Stimulated activated CD8-positive, alpha-beta memory T cell treated with anti-CD3 and anti-CD28 coated beads, Interleukin-4, amount 100 ng/mL, for 24 hours (primary cell): ENCODE data around the gene HBG2.
"Not testable (repeated sequence)": the region's sequence is repeated elsewhere in the genome, so short reads cannot be mapped to it uniquely, and the experiment has no call there.

Experiments
- DNase-seq: peaks from one replicate; pipeline ENCODE4 v3.0.0-alpha.2; 2020; ENCODE audit warnings: low read depth

The HBG2 gene

DNA sequence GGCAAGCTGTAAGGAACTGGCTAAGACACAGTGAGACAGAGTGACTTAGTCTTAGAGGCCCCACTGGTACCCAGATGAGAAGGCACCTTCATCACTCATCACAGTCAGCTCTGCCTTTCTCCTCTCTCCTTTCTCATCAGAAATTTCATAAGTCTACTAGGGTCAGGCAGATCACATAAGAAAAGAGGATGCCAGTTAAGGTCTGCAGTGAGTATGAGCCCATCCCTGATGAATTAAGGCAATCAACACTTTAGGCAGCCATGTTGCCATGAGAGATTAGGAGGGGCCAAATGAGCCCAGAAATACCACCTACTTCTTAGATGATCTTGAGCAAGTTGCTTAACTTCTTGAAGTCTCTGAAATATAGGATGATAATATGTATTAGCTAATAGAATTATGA, 27.0 kb upstream of the HBG2 start:
- no peak for DNase-seq

DNA sequence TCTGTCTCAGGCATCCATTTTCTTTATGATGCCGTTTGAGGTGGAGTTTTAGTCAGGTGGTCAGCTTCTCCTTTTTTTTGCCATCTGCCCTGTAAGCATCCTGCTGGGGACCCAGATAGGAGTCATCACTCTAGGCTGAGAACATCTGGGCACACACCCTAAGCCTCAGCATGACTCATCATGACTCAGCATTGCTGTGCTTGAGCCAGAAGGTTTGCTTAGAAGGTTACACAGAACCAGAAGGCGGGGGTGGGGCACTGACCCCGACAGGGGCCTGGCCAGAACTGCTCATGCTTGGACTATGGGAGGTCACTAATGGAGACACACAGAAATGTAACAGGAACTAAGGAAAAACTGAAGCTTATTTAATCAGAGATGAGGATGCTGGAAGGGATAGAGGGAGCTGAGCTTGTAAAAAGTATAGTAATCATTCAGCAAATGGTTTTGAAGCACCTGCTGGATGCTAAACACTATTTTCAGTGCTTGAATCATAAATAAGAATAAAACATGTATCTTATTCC, 26.1 kb upstream of the HBG2 start:
- DNase-seq, result no peak

DNA sequence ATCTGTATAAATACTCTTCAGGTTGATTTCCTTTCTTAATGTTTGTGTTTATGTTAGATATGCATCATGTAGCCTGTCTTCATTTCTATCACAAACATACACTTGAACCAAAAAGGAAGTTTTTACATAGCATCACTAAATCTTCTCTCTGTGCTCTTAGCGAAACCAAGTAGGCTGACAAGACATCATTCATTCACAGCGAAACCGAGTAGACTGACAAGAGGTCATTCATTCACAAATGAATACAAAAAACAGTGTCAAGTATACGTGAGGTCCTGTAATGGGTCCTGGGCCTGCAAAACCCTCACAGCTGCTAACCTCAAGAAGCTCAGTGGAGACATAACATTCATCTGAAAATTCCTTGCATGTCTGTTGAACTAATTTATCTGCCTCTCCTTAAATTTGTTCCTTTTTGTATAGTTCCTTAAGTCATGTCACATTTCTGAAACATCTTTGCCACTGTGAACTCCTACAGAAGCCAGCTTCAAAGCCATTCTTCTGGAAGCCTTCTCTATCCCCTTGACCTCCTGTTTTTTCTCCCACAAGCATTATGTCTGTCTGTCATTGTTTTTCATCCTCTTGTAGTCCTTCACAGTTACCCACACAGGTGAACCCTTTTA, 25.0 kb upstream of the HBG2 start:
- no peak for DNase-seq

DNA sequence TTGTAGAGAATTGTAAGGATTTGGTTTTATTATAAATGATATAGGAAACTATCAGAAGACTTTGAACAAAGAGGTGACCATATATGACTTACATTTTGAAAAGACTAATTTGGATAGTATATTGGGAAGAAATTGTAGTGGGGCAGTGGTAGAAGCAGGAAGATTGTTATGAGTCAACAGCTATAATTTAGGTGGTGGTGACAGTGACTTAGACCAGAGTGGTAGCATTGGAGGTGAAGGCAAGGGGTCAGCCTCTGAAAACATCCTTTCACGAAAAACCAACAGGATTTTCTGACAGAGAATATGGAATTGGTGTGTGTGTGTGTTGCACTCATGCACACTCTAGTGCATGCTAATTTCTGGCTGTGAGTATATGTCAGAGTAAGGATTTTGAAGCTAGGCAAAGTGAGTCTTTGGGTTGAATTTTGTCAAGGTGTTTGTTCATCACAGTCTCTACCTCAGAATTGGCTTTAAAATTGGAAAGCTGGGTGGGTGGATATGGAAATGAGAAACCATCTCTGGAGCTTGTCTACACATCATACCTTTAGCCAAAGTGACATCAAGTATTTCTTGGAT, 23.3 kb upstream of the HBG2 start:
- no peak for DNase-seq

DNA sequence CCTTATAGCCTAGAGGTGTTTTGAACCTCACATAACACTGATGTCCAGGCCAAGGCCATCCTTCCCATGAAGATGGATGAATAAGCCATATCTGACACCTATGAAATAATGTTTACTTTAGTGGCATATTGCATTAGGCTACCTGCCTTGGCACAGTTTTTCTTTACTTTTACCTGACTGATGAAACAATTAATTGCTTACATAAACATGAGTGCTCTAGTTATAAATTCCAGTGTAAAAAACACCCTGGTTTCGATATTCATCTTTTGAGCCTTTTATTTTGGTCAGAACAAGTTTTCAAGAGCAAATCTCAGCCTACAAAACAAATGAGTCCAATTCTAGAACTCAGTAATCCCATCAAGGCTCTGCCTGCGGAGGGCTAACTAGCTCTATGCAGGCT, 22.1 kb upstream of the HBG2 start:
- no peak for DNase-seq

DNA sequence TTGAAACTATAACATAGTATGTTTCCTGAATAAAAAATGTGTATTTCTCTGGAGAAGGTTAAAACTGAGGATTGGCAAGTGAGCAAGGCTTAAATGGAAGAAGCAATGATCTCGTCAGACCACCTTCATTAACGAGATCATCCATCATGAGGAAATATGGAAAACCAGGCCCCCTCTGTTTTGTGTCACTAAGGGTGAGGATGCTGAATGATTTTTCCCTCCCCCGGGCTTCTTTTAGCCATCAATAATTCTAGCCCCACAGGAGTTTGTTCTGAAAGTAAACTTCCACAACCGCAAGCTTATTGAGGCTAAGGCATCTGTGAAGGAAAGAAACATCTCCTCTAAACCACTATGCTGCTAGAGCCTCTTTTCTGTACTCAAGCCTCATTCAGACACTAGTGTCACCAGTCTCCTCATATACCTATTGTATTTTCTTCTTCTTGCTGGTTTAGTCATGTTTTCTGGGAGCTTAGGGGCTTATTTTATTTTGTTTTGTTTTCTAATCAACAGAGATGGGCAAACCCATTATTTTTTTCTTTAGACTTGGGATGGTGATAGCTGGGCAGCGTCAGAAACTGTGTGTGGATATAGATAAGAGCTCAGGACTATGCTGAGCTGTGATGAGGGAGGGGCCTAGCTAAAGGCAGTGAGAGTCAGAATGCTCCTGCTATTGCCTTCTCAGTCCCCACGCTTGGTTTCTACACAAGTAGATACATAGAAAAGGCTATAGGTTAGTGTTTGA, 21.0 kb upstream of the HBG2 start:
- DNase-seq, result no peak

DNA sequence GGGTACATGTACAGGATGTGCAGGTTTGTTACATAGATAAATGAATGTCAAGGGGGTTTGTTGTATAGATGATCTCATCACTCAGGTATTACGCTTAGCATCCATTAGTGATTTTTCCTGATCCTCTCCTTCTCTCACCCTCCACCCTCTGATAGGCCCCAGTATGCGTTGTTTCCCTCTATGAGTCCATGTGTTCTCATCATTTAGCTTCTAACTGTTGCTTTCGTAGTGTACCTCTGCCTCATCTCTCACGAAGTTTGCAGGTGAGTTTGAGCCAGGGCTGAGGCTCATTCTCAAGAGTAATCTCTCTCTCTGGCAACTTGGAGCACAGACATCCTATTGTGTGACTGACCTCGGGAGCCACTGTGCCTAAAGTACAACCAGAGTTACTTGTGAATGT, 19.8 kb upstream of the HBG2 start:
- no peak for DNase-seq

DNA sequence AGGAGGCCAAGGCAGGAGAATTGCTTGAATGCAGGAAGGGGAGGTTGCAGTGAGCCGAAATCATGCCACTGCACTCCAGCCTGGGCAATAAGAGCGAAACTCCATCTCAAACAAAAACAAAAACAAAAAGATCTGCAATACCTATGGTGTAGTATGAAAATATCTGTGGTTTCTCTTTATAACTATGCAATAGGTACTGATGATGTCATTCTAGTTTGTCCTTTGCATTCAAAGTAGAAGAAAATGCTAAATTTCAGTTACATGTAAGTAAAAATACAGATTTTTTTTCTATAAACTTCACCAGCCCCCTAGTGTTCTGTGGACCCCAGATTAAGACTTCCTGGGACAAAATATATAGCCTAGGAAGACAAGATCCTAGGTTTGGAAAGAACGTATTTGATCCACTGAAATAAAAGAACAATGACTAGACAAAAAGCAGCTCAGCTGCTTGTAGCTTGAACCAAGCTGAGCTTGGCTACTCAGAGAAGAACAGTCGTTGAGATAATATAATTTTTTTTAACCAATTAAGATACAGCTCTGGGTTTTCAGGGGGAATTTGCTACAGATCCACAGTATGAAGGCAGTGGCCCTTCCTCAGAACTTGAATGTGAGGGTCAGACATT, 17.9 kb upstream of the HBG2 start:
- no peak for DNase-seq

DNA sequence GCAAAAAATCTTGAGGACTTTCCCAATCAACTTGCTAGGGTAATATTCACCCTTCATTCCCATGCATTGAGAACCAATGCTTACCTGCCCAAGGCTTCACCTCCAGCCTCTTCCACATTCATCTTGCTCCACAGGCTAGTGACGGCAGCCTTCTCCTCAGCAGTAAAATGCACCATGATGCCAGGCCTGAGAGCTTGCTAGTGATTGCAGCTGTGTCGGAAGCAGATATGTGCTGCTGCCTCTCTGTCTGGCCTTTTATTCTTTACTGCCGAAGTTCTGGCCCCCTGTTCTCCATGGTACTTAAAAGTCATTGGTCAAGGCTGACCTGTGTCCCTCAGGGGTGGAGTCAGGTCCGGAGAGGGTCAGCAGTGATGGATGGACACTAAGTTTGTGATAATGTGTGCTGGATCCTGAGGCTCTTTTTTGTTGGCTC, 15.2 kb upstream of the HBG2 start, which contains the start of gene HBE1:
Gene HBE1 (minus strand): TSS at position 231 of the 433 bp plus-strand sequence. CDS start 55 bp downstream, at position 176.
- no peak for DNase-seq

DNA sequence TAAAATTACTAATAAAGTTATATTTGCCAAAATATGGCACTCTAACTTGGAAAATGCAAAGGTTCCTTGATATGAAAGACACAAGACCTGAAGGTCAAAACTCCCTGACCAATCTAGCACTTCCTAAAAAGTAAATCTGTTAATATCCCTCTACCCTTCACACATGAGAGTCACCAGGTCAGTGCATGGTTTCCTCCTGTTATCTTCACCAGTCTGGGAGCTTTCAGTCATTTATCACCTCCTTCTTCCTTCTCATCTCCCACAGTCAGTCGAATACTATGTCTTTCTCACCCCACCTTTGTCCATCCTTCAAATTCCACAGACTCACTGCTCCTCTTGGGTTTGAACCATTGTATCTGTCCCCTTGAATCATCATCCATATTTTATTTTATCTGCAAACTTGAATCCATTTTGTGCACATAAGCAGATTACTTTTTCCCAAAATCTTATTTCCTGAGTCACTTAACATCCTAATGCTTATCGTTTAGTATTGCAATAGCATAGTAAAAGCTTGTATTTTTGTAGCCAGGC, 12.5 kb upstream of the HBG2 start:
- no peak for DNase-seq

DNA sequence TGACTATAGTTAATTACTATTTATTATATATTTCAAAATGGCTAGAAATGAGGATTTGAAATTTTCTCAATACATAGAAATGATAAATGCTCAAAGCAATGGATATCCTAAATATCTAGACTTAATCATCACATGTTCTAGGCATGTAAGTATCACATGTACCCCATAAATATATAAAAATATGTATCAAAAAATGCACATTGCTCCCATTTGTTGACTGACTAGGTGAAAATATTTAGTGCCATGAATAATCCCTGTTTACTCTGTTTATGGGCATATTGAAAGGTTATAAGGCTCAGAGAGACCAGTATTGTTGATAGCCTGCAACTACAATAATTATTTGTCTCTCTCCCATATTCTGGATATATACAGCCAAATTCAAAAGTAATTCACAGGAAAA, 12.0 kb upstream of the HBG2 start:
- DNase-seq, result no peak

DNA sequence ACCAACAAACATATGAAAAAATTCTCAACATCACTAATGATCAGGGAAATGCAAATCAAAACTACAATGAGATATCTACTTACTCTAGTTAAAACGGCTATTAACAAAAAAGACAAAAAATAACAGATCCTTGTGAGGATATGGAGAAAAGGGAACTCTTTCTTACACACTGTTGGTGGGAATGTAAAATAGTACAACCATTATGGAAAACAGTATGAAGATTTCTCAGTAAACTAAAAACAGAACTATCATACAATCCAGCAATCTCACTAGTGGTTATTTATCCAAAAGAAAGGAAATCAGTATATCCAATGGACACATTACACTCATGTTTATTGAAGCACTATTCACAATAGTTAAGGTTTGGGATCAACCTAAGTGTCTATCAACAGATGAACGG, 11.3 kb upstream of the HBG2 start:
- no peak for DNase-seq

DNA sequence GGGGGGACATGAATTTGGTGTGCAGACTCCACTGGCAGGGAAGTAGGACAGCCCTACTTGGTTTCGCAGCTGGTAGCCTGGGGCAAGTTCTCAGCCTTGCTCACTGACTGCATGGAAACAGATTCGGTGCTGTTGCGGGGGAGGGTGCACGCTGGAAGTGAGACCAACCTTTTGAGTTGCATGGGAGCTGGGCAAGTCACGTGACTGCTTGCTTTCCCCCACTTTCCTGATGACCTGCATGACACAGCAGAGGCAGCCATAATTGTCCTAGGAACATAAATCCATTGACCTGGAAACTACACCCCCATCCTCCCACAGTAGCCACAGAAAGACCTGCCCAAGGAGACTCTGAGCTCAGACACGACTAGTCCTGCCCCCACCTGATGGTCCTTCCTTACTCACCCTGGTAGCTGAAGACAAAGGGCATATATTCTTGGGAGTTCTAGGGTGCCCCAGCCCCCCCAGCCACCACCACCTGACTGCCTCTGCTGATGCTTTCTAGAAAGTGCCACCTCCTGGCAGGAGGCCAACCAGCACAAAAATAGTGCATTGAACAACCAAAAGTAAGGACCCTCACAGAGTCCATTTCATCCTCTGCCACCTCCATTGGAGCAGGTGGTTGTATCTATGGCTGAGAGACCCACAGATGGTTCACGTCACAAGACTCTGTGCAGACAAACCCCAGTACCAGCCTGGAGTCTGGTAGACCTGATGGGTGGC, 4.1 kb upstream of the HBG2 start:
- no peak for DNase-seq

DNA sequence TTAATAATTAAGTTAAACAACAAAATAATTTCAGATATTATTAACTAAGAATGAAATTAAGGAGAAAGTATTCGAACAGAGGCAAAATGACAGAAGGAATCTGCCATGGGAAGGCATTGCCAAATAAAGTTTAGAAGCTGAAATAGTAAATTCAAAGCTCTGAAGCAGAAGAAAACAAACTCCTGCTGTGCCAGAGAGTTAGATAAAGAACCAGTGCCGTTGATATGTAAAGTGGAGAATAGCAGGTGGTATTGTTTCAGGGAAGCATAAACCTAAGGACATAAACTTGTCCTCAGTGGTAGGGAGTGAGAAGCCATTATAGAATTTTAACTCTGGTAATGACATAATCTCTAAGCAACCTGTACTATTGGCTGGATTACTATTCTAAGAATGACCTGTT, 2.7 kb upstream of the HBG2 start:
- no peak for DNase-seq

DNA sequence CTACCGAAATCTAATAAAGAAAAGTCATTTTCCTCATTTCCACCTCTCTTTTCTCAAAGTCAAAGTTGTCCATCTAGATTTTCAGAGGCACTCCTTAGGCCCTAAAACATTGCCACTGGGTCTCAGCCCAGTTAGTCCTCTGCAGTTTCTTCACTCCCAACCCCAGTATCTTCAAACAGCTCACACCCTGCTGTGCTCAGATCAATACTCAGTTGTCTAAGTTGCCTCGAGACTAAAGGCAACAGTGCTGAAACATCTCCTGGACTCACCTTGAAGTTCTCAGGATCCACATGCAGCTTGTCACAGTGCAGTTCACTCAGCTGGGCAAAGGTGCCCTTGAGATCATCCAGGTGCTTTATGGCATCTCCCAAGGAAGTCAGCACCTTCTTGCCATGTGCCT, 558 bp downstream of the HBG2 start:
- not testable (repeated sequence) for DNase-seq

DNA sequence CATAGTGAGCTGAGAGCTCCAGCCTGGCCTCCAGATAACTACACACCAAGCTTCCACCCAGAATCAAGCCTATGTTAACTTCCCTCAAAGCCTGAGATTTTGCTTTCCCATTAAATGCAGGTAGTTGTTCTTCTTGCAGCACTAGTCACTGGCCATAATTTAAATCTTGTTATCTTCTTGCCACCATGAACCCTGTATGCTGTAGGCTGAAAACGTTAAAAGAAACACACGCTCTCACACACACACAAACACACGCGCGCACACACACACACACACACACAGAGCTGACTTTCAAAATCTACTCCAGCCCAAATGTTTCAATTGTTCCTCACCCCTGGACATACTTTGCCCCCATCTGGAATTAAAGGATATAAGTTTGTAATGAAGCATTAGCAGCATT, 1.1 kb downstream of the HBG2 start:
- DNase-seq, result not testable (repeated sequence)

DNA sequence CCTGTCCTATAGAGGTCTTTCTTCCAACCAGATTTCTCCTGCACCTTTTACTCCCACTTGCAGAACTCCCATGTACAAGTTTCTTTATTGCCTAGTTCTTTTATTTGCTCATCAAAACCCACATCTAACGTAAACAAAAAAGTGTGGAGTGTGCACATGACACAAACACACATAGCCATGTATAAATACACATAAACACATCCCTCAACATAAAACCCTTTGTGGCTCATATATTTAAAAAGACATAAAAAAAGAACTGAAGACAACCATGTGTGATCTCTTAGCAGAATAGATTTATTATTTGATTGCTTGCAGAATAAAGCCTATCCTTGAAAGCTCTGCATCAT, 1.7 kb downstream of the HBG2 start:
- DNase-seq, result no peak

DNA sequence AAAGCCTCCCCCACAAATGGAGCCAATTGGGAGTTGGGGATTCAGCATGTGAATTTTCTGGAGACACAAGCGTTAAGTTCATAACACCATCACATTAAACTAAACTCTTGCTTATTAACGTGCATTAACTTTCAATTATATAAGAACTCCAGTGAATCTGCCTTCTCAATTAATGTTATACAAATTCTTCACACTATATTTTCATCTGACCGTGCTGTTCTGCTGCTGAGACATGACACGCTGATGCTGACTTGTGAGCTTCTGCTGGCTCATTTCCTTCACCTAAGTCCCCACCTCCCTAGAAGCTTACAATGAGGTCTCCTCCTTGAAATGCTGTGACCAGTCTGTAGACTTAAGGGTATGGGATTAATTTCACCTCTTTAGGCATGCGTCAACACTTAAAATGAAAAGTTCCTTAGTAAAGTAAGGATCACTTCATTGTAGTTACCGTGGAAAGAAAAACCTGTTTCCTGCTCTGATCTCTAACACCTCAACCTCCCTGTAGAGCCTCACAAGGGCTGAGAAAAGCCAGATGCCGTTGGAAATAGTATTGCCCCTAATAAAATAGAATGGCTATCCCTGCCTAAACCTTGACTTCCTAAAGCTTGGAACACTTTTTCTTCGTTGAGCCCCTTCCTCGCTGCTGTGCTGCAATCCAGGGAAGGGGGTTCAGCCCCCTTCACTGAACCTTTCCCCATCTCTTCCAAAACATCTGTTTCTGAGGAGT, 2.2 kb downstream of the HBG2 start:
- no peak for DNase-seq

DNA sequence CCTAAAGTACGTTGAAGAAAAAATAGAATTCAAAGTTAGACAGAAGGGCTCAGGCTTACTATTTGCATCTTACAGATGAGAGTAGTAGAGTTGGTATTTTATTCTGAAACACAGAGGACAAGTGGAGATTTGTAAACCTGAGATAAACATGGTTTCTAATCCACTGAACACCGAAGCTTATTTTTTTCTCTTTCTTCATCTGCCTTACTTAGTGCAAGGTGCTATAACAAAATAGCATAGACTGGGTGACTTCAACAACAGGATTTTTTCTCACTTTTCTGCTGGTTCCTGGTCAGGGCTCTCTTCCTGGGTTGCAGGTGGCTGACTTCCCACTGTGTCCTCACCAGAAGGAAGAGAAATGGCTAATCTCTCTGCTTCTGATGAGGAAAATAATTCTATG, 2.8 kb downstream of the HBG2 start:
- no peak for DNase-seq

DNA sequence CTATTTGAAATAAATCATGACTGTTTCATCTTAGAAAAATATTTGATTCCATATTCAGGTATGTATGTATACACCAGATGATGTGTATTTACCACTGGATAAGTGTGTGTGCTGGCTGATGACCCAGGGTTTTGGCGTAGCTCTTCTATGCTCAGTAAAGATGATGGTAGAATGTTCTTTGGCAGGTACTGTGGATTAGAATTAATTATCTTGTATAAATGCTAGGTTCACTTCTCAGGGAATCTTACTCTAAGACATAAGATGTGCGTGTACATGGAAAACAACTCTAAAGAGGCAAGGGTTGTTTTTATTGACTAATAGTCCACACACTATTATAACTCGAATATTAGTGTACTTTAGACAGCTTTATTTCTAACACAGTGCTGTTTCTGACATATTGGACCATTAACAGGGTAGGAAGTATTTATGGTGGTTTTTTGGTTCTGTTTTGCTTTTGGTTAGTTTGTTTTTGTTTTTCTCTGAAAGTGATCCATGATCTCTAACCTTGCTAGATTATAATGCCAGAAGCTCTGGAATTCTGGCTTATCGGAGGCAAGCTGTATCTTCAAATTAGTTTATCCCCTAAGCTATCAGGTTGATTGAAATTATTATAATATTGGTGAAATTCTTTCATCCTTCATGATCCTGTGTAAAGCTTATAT, 3.9 kb downstream of the HBG2 start:
- DNase-seq, result no peak
